ENCODE data around the gene NUDT3. TPM values are rescaled to one million over a fixed set of nuclear protein-coding genes. Genes with fewer than 3 reads are reported as not detected.

The NUDT3 gene
- total and polyA plus RNA-seq, 9 of the 15 experiments (the other 6 are each of a cell fraction or from before 2014, with no cell fraction given) = 5.4 to 81.2 (median 56.4) TPM

GRCh38 chr6:34425132-34425497 lies 32.6 kb upstream of the NUDT3 start (continued):
- TF ChIP-seq SIN3A (IDR thresholded peaks at IDR 0.05; ENCODE audit: borderline replicate concordance in 2 of 2, control insufficient read depth in 1 of 2, low read depth in 2 of 2, low read length in 2 of 2) = peak in 1 of 2 experiments; percentile 35; a peak in 1 of 4 replicates
- TF ChIP-seq RBM39 (optimal IDR thresholded peaks at IDR 0.05; ENCODE audit: low read depth, low read length) = no peak
- 0 out of 2 replicates have a peak, but pooled peaks have one; percentile 44 for TF ChIP-seq ZNF263 (CRISPR knock-in tag; IDR thresholded peaks at IDR 0.05; ENCODE audit: borderline replicate concordance)
- TF ChIP-seq E2F1 (CRISPR knock-in tag; IDR thresholded peaks at IDR 0.05) = no peak
- no peak for TF ChIP-seq BACH1 (tag; IDR thresholded peaks at IDR 0.05)
- no peak for TF ChIP-seq E2F4 (CRISPR knock-in tag; IDR thresholded peaks at IDR 0.05; ENCODE audit: low read depth)
- TF ChIP-seq MIER1 (IDR thresholded peaks at IDR 0.05; ENCODE audit: low read depth) = 0 out of 2 replicates have a peak, but pooled peaks have one; percentile 1
- TF ChIP-seq XRCC5 (IDR thresholded peaks at IDR 0.05; ENCODE audit: low read depth, low read length) = no peak
- peak; percentile 2 for TF ChIP-seq HNRNPLL (IDR thresholded peaks at IDR 0.05; ENCODE audit: low read depth, low read length, poor library complexity, severe bottlenecking)
- 0 out of 2 replicates have a peak, but pooled peaks have one; percentile 28 for TF ChIP-seq ZNF740 (CRISPR knock-in tag; IDR thresholded peaks at IDR 0.05)
- no peak for TF ChIP-seq ZNF740 (tag; IDR thresholded peaks at IDR 0.05)
